Activated CD8-positive, alpha-beta memory T cell treated with anti-CD3 and anti-CD28 coated beads for 1 hour (primary cell): ENCODE data around the gene MEGF11.

Source experiments
- DNase-seq, 2 donors: peaks; one replicate each; pipeline ENCODE4 v3.0.0-alpha.2; 2020; ENCODE audit warnings: low read depth in 1 of 2; ENCODE audit errors: extremely low read depth in 1 of 2

The MEGF11 gene

DNA sequence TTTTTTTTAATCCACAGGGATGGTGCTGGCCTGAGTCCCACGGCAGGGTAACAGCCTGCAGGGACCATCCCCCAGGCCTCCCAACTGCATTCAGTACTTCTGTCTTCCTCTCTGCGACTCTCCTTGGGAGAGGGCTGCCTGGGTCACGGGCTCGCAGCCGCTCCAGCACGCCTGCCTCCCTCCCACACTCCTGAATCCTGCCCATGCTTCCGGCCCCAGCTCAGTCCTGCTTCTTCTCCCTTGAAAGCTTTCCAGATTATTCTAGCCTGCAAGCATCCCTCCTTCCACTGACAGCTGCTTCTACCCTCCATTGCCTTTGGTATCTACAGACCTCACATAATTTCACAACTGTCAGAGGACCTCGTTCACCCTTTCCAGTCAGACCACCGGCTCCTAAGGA is 32.4 kb downstream of the MEGF11 start:
- DNase-seq: no peak

DNA sequence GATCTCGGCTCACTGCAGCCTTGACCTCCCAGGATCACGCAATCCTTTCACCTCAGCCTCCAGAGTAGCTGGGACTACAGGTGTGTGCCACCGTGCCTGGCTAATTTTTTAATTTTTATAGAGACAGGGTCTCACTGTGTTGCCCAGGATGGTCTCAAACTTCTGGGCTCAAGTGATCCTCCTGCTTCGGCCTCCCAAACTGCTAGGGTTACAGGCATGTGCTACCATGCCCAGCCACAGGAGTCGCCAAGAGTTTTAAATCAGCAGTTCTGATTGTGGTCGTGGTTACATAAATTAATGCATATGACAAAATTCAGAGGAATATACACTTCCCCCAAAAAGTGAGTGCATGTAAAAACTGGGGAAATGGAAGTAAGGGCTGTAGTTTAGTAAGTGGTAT is 32.9 kb downstream of the MEGF11 start:
- DNase-seq: no peak

DNA sequence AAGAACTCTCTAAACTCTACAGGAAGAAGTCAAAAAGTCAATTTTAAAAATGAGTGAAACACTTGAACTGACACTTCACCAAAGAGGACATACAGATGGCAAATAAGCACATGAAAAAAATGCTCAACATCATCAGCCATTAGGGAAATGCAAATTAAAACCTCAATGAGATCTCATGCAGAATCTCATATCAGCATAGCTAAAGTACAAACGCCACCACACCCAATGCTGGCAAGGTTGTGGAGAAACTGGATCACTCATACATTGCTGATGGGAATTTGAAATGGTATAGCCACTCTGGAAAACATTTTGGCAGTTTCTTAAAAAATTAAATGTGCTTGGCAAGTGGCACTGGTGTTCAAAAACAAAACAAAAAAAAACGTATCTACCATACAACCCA is 34.2 kb downstream of the MEGF11 start:
- no peak for DNase-seq

DNA sequence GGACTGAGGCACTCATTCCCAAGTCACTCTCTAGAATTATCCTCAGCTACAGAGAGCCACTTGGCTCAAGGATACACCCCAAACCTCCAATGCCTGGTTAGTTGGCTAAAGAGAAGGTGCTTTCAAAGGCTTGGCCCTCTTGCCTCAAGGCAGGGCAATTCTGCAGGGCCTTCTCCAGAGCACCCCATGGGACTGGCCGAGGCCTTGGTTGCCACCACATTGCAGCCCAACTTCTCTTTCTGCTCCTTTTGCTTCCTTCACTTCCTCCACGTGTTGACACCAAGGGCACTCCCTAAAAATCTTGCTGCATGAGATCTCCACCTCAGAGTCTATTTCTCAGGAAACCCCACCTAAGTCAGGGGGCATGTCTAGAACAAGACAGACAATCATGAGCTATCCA is 36.7 kb downstream of the MEGF11 start:
- DNase-seq: no peak

DNA sequence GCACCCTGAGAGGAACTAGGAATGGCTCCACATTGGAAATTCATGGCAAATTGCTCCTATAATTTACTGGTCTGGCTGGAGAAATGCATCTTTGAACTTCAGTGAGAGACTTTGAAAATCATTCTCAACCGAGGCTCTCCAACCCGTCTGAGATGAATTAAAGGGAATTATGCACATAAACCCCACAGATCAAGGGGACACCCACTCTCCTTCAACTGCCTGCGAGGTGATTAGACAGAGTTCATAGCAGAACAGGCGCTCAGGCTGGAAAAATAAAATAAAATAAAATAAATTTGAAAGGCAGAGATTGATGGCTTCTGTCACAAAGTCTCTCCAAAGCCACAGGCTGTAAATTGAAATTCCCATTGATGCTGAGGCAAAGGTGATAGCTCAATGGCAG is 37.7 kb downstream of the MEGF11 start:
- DNase-seq: no peak

DNA sequence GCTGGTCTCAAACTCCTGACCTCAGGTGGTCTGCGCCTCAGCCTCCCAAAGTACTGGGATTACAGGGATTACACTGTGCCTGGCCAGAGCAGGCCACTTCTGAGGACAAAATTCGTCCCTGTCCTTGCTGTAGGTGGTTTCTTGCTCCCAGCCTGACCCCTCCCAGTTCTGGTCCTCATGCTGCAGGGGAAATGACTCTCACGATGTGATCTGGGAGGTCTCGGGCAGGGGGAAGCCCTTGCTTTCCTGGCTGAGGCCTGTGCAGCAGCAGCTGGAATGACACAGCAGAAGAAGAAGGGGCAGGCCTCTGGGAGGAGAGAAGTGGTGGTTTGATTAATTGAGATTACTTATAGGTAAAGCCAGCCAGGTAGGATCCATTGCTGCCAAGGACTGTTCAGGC is 39.3 kb downstream of the MEGF11 start:
- no peak for DNase-seq

DNA sequence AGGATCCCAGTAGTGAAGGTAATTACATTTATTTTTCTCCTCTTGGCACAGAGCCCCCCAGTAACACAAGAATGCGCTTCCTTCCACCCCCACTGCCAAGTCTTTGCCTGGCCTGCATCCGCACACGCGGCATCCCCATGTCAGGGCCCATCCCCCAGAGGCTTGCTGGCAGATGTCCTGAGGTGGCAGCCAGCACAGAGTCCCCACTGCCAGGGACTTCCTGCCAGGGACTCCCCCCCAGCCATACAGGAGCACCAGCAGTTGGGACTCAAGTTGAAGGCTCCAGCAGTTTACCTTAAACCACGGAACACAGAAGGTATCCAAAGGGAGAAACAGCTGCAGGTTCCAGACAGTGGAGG is 41.0 kb downstream of the MEGF11 start:
- DNase-seq: no peak

DNA sequence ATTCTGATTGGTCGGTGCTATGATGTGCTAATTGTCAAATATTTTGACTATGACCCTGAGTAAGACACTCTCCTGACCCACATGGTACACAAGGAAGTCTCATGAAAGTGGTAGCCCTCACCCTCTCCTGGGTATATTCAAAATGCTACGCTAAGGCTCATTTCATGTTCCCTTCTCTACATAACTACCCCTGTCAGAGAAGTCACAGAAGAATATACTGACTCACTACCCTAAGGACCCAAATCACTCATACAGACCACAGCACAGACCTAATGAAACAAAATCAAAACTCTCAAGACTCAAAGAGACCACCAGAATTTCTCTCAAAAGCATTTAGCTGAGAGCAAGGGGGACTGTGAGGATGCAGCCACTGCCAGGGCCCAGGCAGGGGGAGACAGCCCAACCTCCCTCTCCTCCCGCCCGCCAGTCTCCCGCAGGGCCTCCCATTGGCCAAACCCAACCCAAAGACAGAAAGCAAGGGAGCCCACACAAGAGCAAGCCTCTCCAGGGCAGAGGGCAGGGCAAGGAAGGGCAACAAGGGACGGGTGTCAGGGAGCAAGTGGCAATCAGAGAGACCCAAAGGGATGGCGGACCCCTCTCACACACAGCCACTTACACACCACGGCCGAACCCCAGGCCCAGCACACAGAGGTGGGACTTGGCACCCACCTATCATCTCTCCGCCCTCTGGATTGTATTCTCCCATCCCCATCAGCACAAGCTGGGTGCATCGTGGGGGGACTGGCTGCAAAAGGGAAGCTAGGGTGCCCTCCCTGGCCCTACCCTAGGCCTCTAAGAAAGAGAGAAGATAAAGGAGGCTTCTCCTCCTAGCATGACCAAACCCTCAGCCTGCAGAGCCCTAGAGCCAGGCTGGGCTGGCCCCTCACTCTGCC is 41.6 kb downstream of the MEGF11 start:
- DNase-seq: no peak

DNA sequence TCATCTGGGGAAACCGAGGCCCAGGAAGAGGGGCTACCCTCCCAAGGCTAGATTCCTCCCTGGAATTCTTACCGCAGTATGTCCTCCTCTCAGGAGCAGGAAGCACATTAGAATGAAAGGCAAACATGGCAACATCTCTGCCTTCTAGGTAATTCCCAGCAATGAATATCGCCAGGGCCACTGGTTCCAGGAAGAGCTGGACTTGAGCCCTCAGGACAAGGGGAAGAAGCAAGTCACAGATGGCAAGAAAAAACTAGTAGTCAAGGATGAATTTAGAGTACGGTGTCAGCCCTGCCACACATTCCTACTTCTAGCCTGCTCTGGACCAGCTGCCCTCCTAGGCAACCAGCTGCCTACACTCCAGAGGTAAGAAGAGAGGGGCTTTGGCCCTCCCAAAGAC is 42.9 kb downstream of the MEGF11 start:
- no peak for DNase-seq

DNA sequence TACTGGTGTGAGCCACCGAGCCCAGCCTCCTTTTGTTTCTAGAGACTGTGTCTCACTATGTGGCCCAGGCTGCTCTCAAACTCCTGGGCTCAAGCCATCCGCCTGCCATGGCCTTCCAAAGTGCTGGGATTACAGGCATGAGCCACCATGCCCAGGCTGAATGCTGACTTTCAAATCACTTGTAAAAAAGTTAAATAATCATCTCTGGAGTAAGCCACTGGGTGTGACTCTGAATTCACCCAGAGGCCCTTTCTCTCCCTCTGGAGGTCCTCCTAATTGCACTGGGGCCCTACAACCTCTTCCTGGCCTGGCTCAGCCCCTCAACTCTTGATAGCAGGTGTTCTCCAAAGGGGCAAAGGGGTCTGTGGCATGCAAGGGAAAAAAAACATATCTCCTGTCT is 54.8 kb downstream of the MEGF11 start:
- no peak for DNase-seq

DNA sequence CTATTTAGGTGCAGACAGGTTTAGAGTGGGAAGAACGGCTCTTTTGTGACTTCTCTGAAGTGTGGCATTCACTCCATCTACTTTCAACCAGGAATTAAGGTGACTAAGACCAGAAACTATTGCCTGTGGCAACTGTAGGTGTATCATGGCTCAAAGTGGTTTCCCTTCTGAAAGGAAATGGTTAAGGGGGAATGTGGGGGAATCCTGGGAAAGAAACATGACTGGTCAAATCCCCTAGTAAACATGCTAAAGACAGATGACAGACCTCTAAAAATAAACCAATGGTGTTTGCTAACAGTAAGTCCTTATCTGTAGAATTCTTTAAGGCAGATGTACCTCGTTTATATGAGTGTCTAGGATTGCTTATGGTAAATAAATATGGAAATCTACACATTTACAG is 56.9 kb downstream of the MEGF11 start:
- DNase-seq: no peak

DNA sequence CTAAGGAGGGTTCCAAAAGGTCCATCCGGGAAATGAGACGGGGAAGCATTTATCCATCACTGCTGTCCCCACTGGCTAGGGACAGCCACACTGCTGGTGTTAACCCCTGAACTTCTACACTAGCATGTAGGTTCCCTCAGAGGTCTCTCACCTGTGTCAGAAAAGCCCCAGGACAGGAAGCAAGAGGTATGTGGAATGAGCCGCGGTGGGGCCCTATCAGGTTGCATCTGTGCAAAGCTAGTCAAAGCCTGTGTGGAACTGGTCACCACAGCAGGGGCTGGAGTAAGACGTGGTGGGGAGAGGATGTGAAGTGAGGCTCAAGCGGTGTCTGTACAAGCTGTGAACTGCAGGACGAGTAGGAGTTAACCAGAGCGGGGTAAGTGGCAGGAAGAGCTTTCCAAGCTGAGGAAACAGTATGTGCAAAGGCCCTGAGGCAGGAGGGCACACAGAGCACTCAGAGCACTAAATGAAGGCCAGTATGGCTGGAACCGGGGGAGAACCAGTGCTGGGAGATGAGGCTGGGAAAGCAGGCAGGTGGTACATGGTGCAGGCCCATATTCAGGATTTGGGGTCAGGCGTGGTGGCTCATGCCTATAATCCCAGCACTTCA is 57.8 kb downstream of the MEGF11 start:
- no peak for DNase-seq

DNA sequence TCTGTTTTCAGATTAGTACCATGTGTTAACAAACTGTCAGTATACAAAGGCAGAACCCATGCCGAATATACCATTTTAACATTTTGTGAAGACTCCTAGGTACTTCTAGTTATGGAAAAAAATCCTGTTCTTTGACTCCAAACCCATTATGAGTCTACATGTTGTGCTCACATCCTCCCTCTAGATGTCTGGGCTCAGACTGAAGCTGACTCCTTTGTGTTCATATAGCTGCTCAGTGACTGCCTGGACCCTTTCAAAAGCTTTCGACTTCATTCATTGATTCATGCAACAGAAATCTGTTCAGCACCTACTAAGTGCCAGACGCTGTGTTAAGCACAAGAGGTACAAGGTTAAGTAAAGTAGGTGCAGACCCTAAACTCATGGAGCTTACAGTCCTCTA is 60.5 kb downstream of the MEGF11 start:
- DNase-seq: no peak

DNA sequence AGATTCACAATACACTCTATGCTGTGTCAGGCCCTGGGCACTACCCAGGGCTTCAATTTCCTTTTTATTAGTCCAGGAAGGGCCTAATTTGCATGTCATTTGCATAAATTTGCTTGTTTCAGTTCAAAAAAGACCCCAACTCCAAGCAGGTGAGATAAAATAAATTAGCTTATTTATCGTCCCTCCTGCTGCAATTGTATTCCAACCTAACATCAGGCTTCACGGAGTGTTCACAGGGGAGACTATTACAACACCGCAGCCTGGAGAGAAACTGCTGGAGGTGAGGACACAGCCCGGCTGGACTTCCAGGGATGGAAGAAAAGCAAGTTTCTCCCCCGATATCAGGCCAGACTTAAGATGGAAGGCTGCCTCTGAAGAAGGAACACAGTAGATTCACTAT is 62.8 kb downstream of the MEGF11 start:
- DNase-seq: no peak

DNA sequence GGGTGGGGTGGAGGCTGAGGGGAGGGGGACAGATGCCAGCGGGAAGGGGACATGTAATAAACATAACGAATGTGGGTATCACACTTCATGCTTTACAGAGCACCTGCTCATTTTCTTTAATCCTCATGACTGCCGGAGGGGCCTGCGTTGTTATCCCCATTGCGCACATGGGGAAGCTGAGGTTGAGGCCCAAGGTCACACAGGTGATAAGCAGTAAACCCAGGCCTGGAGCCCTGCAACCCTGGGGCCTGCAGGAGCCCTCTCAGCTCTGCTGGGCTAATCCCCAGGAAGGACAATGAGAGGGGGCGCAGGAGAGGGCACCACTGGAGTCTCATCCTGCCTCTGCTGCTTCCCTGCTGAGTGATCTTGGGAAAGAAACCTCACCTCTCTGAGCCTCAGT is 64.3 kb downstream of the MEGF11 start:
- no peak for DNase-seq

DNA sequence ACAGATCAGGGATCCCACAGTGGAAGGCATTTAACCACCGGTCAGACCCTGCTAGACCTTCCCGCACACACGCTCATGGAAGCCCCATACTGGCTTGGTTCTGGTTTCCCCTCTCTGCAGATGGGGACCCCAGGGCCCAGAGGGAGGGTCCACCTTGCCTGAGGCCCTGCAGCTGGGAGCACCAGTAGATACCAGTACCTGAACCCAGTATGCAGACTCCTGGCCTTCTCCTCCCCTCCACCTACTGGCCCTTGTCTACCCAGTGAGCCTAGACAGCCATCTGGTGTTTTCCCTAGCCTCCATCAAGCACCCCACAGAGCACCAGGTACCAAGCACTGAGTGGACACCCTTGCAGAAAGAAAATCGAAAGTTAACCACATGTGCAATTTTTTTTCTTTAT is 65.1 kb downstream of the MEGF11 start:
- no peak for DNase-seq

DNA sequence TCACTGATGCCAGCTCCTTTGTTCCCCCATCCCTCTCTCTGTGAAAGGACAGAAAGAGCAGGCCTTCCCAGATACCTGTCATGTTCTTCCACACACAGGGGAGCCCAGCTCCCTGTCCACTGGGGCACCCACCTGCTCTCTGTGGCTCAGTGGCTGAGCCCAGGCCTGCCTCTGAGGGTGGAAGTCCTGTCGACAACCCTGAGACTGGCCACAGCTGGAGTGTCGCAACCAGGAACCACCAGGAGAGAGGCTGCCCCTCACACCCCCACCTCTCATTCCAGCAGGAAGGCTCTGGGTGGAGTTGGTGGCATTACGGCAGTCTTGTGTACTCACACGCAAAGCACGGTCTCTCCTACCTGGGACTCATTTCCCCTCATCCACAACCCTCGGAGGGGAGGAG is 66.3 kb downstream of the MEGF11 start:
- DNase-seq: no peak

DNA sequence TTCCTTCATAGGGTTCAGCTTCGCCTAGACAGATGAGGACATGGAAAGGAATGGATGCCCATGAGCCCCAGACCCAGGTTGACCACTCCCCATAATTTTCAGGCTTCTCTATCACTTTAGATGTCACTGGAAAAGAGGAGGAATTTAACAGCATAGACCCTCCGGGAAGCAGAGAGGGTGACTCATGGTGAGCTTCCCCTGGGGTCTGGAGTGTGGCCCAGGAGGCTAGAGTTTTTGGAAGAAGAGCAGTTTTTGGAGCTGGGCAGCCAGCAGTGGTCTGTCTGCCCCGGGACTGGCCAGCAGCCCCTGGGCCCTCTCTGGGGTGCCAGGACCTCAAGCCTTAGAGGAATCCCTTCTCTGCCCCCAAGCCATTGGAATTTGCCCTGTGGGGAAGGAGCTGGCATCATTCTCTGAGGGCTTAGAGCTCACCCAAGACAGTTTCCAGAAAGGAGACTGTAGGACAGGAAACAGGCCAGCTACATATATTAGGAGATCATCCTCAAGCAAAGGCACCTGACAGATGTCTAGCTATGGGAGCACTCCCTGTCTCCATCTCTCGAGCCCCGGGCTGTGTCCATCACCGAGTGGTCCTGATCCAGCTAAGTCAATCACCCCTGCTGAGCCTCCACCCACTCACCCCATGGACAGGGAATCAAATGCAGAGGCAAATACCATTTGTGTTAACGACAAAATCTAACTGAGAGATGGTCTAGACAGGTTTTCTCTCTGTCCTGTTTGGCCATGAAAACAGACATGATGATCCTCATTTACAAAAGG is 67.3 kb downstream of the MEGF11 start:
- DNase-seq: no peak

DNA sequence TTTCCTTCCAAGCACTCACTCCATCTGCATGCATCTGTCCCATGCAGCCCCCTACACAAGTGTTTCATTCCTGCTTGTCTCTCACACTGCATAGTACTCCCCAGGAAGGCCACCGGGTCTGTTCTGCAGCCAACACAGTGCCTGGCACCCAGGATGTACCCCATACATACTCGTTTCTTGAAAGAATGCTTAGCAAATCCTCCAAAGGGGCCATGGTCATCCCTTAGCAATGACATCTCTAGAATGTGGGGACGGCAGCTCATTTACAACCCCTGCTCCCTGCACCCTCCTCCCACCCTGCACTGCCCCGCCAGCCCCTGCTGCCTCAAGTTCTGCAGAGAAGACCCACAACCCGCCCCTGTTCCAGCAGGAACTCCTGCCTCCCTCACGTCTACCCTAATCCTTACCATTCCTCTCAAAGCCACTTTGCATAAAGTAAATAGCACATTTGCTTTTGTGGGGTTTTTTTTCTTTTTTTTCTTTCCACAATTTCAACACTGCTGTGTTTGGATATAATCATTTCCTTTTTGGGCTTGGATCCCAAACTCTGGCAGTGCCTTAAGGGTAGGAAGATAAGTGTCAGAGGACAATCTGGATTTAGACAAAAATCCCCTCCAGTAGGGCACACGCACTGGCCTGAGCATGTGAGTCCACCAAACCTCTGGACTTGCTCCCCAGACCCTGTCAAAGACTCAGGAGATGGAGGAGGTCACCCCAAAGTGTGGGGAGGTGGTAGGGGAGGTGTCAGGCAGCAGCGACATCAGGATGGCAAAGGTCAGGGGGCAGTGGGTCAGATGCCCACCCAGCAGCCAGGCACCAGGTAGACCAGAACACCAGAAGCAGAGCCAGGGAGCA is 68.4 kb downstream of the MEGF11 start:
- DNase-seq: no peak

DNA sequence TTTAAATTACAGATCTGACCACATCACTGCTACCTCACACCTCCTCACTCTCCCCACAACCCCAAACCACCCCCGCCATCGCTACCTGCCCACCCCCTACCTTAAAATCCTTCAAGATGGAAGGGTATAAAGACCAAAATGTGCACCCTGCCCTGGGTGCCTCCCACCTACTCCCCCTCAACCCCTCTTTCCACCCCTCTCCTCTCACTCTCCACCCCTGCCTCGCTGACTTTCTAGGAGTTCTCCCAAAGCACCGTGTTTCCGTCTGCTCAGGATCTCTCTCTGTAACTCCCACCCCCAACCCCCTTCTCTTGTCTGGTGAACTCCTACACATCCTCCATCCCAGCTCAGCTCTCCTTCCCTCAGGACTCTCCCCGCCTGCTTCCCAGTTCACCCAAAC is 69.1 kb downstream of the MEGF11 start:
- DNase-seq: no peak

DNA sequence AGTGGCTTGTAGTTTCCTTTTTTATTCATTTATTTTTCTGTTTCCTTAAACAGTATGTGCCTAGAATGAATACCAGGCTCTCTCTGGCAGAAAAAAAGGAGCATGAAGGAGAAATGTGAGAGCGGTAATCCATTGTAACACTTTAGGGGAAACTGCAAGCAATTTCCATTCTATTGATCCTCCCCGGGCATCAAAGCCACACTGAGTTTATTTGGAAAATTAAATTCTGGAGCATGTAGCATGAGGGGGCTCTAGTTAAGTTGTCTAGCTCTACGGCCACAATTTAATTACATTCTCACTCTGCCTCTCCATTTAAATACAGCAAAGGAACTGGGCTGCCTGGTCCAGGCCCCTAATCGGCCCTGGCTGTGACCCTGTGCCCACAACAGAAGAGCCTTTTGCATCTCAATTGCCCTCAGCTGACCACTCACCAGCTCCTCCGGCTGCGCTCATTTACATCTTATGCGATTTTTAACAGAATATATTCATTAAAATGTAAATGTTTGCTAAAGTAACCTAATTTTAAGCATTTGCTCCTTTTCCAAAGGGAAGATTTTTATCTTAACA is 72.9 kb downstream of the MEGF11 start:
- DNase-seq: no peak
